GM18520 (cell line): ENCODE measurements around the gene CABCOCO1.

Experiments used
- ATAC-seq: cut with Tn5 transposase; IDR thresholded peaks from one replicate; pipeline ENCODE4 v1.9.1; 2021; ENCODE audit not compliant: unreplicated experiment

Gene CABCOCO1

GRCh38 chr10:61662794-61663259, at the start of gene CABCOCO1:
TSS of gene CABCOCO1 (plus strand) at chr10:61662929. CDS start at chr10:61662973, 44 bp downstream.
- no peak for ATAC-seq

- no peak for ATAC-seq
These were observed 49.1 kb upstream of the CABCOCO1 start for GRCh38 chr10:61613665-61614064.

GRCh38 chr10:61616611-61617010, 46.1 kb upstream of the CABCOCO1 start:
- no peak for ATAC-seq

GRCh38 chr10:61617180-61617579, 45.5 kb upstream of the CABCOCO1 start:
- ATAC-seq = no peak

GRCh38 chr10:61617586-61617985, 45.1 kb upstream of the CABCOCO1 start:
- no peak for ATAC-seq

GRCh38 chr10:61618388-61618961, 44.3 kb upstream of the CABCOCO1 start:
- ATAC-seq = no peak

- no peak for ATAC-seq
These were observed 42.2 kb upstream of the CABCOCO1 start for GRCh38 chr10:61620506-61620905.

GRCh38 chr10:61621605-61622051, 41.1 kb upstream of the CABCOCO1 start:
- ATAC-seq = no peak

- no peak for ATAC-seq
These were observed 39.6 kb upstream of the CABCOCO1 start for GRCh38 chr10:61623161-61623560.

GRCh38 chr10:61626209-61626608, 36.5 kb upstream of the CABCOCO1 start:
- ATAC-seq = no peak

GRCh38 chr10:61627266-61627665, 35.5 kb upstream of the CABCOCO1 start:
- no peak for ATAC-seq

- ATAC-seq = no peak
These were observed 34.4 kb upstream of the CABCOCO1 start for GRCh38 chr10:61628151-61628874.

GRCh38 chr10:61628875-61629513, 33.7 kb upstream of the CABCOCO1 start:
- ATAC-seq = no peak

GRCh38 chr10:61629576-61629975, 33.2 kb upstream of the CABCOCO1 start:
- ATAC-seq = no peak

- no peak for ATAC-seq
These were observed 30.6 kb upstream of the CABCOCO1 start for GRCh38 chr10:61632057-61632670.

GRCh38 chr10:61633665-61634064, 29.1 kb upstream of the CABCOCO1 start:
- ATAC-seq = no peak

GRCh38 chr10:61634746-61635145, 28.0 kb upstream of the CABCOCO1 start:
- ATAC-seq = no peak

GRCh38 chr10:61635471-61635870, 27.3 kb upstream of the CABCOCO1 start:
- no peak for ATAC-seq

GRCh38 chr10:61635932-61636331, 26.8 kb upstream of the CABCOCO1 start:
- no peak for ATAC-seq

GRCh38 chr10:61639952-61640351, 22.8 kb upstream of the CABCOCO1 start:
- ATAC-seq = no peak

- no peak for ATAC-seq
These were observed 21.9 kb upstream of the CABCOCO1 start for GRCh38 chr10:61640856-61641255.

- ATAC-seq = no peak
These were observed 20.6 kb upstream of the CABCOCO1 start for GRCh38 chr10:61642150-61642571.
